Measurements from ENCODE around the gene RIT2. TPM values are rescaled to one million over a fixed set of nuclear protein-coding genes. Genes with fewer than 3 reads are reported as not detected.

RIT2 gene
- total and polyA plus RNA-seq, 4 donors: not detected

GRCh38 chr18:42746794-42747193 lies 368.7 kb downstream of the RIT2 start:
- no peak overlapping the region for H3K9ac ChIP-seq (ENCODE audit: insufficient read depth in 1 of 2, low read length in 2 of 2)
- H3K4me1 ChIP-seq (ENCODE audit: control insufficient read depth in 5 of 5, insufficient read depth in 5 of 5, low read length in 5 of 5): no peaks in the 10 kb centered on the region
- no peak for ATAC-seq (ENCODE audit: insufficient read depth, low FRiP score)
- H3K4me3 ChIP-seq: no peak overlapping the region
- H3K27ac ChIP-seq (ENCODE audit: low read depth in 1 of 2, low read length in 1 of 2): no peak overlapping the region
- no peaks in the 10 kb centered on the region for H3K27me3 ChIP-seq (ENCODE audit: control insufficient read depth in 3 of 3, insufficient read depth in 3 of 3, low read length in 2 of 3)
- 64 to 82% methylated on average over 1 of the region's 1 CpG for whole genome bisulfite sequencing, 2 donors
- H3K36me3 ChIP-seq (ENCODE audit: control insufficient read depth in 4 of 4, insufficient read depth in 4 of 4, low read length in 4 of 4): no peaks in the 10 kb centered on the region
- no peaks in the 10 kb centered on the region for H3K9me3 ChIP-seq (ENCODE audit: control insufficient read depth in 4 of 4, insufficient read depth in 3 of 4, low read length in 3 of 4)
- TF ChIP-seq CTCF (IDR thresholded peaks at IDR 0.05; ENCODE audit: control extremely low read depth, extremely low read depth): no peak
- DNase-seq: no peak

- no peaks in the 10 kb centered on the region for H3K4me1 ChIP-seq (ENCODE audit: control insufficient read depth in 5 of 5, insufficient read depth in 5 of 5, low read length in 5 of 5)
- no peaks in the 10 kb centered on the region for H3K36me3 ChIP-seq (ENCODE audit: control insufficient read depth in 4 of 4, insufficient read depth in 4 of 4, low read length in 4 of 4)
- no peak for DNase-seq
- no peaks in the 10 kb centered on the region for H3K9me3 ChIP-seq (ENCODE audit: control insufficient read depth in 4 of 4, insufficient read depth in 3 of 4, low read length in 3 of 4)
- ATAC-seq (ENCODE audit: insufficient read depth, low FRiP score): no peak
- H3K27ac ChIP-seq (ENCODE audit: low read depth in 1 of 2, low read length in 1 of 2): no peak overlapping the region
- TF ChIP-seq CTCF (IDR thresholded peaks at IDR 0.05; ENCODE audit: control extremely low read depth, extremely low read depth): no peak
- no peak overlapping the region for H3K9ac ChIP-seq (ENCODE audit: insufficient read depth in 1 of 2, low read length in 2 of 2)
- no peaks in the 10 kb centered on the region for H3K27me3 ChIP-seq (ENCODE audit: control insufficient read depth in 3 of 3, insufficient read depth in 3 of 3, low read length in 2 of 3)
- no peak overlapping the region for H3K4me3 ChIP-seq
Measured at GRCh38 chr18:42745931-42746330, 369.6 kb downstream of the RIT2 start.

- Histone ChIP-seq H3K4me1 (ENCODE audit: control insufficient read depth in 5 of 5, insufficient read depth in 5 of 5, low read length in 5 of 5) (no peaks in the 10 kb centered on the region), H3K27me3 (ENCODE audit: control insufficient read depth in 3 of 3, insufficient read depth in 3 of 3, low read length in 2 of 3) (no peaks in the 10 kb centered on the region), H3K36me3 (ENCODE audit: control insufficient read depth in 4 of 4, insufficient read depth in 4 of 4, low read length in 4 of 4) (no peaks in the 10 kb centered on the region), H3K4me3 (no peak overlapping the region), H3K9me3 (ENCODE audit: control insufficient read depth in 4 of 4, insufficient read depth in 3 of 4, low read length in 3 of 4) (no peaks in the 10 kb centered on the region), H3K9ac (ENCODE audit: insufficient read depth in 1 of 2, low read length in 2 of 2) (no peak overlapping the region), H3K27ac (ENCODE audit: low read depth in 1 of 2, low read length in 1 of 2) (no peak overlapping the region)
- ATAC-seq (ENCODE audit: insufficient read depth, low FRiP score): no peak
- no peak for DNase-seq
- no peak for TF ChIP-seq CTCF (IDR thresholded peaks at IDR 0.05; ENCODE audit: control extremely low read depth, extremely low read depth)
Measured at GRCh38 chr18:42745171-42745570, 370.3 kb downstream of the RIT2 start.

GRCh38 chr18:42743373-42744138 lies 371.9 kb downstream of the RIT2 start:
- WGBS, 2 donors: 69 to 75% methylated on average over 7 of the region's 7 CpGs
- DNase-seq (no peak), ATAC-seq (ENCODE audit: insufficient read depth, low FRiP score) (no peak)
- Histone ChIP-seq H3K9me3 (ENCODE audit: control insufficient read depth in 4 of 4, insufficient read depth in 3 of 4, low read length in 3 of 4) (no peaks in the 10 kb centered on the region), H3K27ac (ENCODE audit: low read depth in 1 of 2, low read length in 1 of 2) (no peak overlapping the region), H3K36me3 (ENCODE audit: control insufficient read depth in 4 of 4, insufficient read depth in 4 of 4, low read length in 4 of 4) (no peaks in the 10 kb centered on the region), H3K9ac (ENCODE audit: insufficient read depth in 1 of 2, low read length in 2 of 2) (no peak overlapping the region), H3K4me1 (ENCODE audit: control insufficient read depth in 5 of 5, insufficient read depth in 5 of 5, low read length in 5 of 5) (no peaks in the 10 kb centered on the region), H3K4me3 (no peak overlapping the region), H3K27me3 (ENCODE audit: control insufficient read depth in 3 of 3, insufficient read depth in 3 of 3, low read length in 2 of 3) (no peaks in the 10 kb centered on the region)
- TF ChIP-seq CTCF (IDR thresholded peaks at IDR 0.05; ENCODE audit: control extremely low read depth, extremely low read depth): no peak

Measured in lung (tissue), 12 donors.